GM19328 (cell line): ENCODE results near the gene TLL2.

ENCODE experiments used
- ATAC-seq: cut with Tn5 transposase; IDR thresholded peaks from one replicate; pipeline ENCODE4 v1.9.1; 2021; ENCODE audit warnings: mild to moderate bottlenecking, moderate library complexity; ENCODE audit not compliant: unreplicated experiment

The TLL2 gene

DNA sequence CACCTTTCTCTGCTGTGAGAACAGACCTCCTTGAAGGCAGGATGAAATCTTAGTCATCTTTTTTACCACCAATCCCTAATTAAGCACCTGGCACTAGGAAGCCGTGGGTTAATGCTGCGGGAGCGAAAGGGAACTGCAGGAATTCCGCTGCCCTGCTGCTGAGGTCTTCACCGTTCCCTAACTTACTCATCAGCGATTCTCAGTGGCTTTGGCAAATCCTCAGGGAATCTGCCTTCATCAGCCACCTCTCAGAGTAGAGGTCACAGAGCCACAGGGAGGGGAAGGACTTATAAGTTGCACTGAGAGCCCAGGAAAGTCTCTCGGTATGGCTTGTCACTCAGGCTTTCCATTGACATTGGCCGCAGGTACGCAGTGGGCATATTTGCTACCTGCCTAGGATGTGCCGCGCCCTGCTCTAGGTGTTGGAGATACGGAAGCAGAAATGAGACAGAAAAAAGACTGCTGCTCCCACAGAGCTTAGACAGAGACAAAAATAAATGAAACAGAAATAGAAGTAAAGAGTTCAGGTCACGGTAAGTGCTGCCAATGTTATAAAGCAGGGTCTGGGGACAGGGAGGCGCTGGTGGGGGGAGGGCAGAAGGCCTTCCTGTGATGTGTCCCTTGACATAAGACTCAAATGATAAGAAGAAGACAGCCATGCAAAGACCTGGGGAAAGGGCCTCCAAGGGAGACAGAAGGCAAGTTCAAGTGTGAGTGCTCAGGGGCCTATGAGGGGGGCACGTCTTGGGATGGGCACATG is 82.3 kb downstream of the TLL2 start:
- ATAC-seq, result no peak

- ATAC-seq, result no peak
Measured at GRCh38 chr10:96427291-96427690, 86.4 kb downstream of the TLL2 start.

GRCh38 chr10:96422525-96422924 is 91.2 kb downstream of the TLL2 start:
- ATAC-seq, result no peak

DNA sequence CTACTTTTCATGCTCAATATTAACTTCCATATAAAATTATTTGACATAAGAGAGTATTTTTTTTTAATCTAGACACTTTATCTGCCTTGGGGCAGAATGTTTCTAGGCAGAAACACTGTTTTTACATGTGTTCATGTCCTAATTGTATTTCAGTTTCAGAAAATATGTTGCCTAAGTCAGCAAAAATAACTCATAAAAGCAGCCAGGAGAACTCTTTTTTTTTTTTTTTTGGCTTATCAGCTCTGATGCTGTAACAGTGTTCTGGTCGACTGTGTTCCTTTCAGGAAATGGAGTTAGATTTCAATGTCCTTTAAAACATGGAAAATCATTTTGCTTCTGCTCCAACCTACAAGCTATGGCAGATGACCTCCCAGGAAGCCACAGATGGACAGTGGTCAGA is 91.7 kb downstream of the TLL2 start:
- ATAC-seq, result no peak

GRCh38 chr10:96420228-96421009 is 93.3 kb downstream of the TLL2 start:
- no peak for ATAC-seq

DNA sequence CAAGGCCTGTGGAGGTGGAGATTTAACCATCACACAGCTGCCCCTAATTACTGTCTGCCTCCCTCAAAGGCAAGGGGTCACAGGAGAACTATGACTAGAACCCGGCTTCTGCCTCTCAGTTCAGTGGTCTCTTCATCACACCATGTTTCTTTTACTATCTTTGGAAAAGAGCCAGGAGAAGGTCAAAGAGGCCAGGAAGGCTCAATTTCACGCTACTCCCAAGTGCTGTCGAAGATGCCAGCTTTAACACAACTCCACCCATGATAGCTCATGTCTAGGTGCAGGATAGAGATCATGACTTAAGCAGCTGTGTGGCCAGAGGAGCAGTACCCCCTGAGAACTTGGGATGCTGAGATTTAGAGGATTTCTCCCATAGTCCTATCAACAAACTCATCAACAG is 94.4 kb downstream of the TLL2 start:
- ATAC-seq, result no peak

DNA sequence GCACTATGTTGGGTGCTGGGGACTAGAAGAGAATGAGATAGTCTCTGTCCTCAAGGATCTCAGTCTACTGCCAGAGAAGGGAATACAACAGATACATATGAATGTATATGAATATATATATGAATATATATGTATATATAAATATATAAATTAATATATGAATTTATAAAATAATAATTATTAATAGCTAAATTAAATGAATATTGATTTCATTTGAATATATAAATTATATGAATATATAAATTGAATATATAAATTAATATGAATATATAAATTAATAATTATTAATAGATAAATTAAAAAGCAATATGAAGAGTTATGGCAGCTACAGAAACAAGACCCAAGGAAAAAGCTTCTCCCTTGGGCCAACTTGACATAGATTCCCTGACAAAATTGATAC is 95.1 kb downstream of the TLL2 start:
- ATAC-seq, result no peak

GRCh38 chr10:96417441-96417840 is 96.3 kb downstream of the TLL2 start:
- no peak for ATAC-seq

GRCh38 chr10:96416643-96417042 is 97.1 kb downstream of the TLL2 start:
- no peak for ATAC-seq

DNA sequence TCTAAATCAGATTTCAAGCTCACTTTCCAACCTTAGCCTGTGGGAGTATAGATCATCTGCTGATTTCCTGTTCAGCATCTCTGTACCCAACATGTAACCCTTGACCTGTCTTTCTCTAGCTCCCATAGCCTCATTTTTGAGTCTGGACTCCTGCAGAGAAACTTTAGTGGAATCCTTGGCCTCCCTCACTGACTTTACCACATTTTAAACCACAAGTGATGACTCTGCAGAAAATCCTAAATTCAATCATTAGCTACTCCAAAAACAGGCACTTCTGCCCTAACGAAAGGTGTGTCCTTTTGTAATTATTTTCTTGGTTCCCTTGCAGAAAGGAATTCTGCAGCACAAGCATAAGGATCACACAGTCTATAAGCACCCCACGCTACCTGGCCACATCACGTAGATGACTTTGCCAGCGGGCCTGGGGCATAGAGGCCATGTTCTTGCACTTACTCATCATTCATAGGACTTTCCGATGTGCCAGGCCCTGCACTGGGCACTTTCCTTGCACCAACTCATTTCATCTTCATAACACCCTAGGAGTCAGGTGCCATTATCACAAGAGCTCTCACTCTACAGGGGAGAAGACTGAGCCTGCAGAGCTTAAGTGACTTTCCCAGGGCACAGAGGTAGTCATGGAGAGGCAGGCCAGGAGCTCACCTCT is 97.7 kb downstream of the TLL2 start:
- ATAC-seq, result no peak

DNA sequence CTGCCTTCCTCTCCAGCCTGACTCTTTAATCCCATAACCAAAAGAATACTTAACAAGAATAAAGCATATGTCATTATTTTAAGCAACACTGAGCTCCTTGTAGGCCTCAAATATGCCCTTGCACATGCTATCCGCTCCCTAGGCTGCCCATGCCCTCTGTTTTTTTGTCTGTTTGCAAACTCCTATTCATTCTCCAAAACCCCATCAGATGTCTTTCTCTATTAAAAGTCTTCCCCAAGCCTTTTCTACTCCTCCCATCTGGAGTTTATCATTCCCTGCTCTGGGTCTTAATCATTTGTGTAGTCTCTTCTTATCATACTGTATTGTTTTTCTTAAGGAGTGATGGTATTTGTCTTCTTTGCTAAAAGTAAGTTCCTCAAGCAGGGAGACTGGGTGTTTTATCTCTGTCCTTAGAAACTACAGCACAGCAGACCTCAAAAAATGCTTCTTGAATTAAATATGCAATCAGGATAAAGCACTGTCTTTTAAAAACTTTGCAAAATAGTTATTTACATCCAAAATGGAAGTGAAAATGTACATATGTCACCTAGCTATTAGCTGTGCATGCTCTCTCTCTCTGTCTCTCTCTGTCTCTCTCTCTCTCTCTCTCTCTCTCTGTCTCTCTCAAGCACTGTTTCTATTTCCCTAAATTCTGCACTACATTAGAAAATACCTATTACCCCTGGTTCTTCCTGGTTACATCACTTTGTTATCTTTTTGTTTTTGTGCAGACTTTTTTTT is 98.4 kb downstream of the TLL2 start:
- no peak for ATAC-seq

GRCh38 chr10:96414303-96414702 is 99.4 kb downstream of the TLL2 start:
- no peak for ATAC-seq

DNA sequence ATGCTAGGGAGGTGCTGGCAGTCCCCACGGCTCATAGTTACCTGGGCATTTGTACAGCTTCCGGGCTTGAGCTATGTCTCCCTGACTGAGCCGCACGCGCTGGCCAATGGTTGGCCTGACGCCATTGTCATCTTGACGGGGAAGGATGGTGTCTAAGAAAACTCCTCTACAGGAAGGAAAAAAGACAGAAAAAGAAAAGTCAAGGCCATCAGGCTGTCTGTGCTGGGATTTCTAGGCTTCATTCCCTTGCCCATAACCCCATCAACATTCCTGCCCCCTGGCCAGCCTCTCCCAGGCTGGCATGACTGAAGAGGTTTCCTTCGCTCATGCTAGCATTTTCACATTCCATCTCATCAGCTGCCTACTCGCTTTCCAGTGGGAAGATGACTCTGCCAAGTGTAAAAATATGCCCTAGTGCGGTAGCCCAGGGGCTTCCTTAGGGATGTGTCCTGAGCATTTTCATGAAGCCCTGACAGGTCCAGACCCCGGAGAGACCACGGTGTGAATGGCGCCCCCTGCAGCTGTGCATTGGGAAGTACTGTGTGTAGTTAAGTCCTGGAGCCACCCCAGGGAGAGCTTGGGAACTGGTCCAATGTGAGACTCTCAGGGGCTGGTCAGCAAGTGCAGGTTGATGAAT is 100.5 kb downstream of the TLL2 start:
- no peak for ATAC-seq

- no peak for ATAC-seq
Measured at GRCh38 chr10:96411716-96412320, 101.9 kb downstream of the TLL2 start.

DNA sequence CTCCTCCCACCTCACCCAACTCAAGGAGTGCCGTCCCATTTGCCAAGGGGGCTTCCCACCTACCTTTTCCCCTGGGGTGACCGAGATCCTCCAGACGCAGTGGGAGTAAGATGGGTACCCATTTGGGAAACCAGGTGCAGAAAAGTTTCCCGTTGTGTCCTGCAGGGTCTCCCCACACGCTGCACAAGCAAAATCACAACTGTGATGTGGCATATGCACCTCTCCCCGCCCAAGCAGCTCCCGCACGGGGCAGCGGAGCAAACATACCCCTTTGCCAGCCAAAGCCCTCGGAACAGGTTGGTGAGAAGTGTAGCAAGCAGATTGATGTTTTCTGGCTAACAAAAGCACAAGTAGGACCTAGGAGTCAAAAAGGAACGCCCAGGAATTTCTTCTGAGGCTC is 103.4 kb downstream of the TLL2 start:
- ATAC-seq, result no peak

- no peak for ATAC-seq
Measured at GRCh38 chr10:96408201-96408600, 105.5 kb downstream of the TLL2 start.

GRCh38 chr10:96407560-96408069 is 106.1 kb downstream of the TLL2 start:
- no peak for ATAC-seq

GRCh38 chr10:96406091-96406490 is 107.6 kb downstream of the TLL2 start:
- no peak for ATAC-seq

GRCh38 chr10:96402417-96403305 is 111.1 kb downstream of the TLL2 start:
- no peak for ATAC-seq
